ENCODE results near the gene CORO2A.

- no peak for TF ChIP-seq CTCF (IDR thresholded peaks at IDR 0.05; ENCODE audit: low read depth, low read length)
- TF ChIP-seq EZH2phosphoT487 (IDR thresholded peaks at IDR 0.05; ENCODE audit: low read depth), result no peak
Observed at GRCh38 chr9:98229090-98229395, 36.6 kb upstream of the CORO2A start.

All from OCI-LY3 (cell line).